Peyer's patch (tissue), 4 donors: ENCODE measurements around the gene PLOD2.

Experiments used
- POLR2A ChIP-seq, 2 donors: fragments of 450-650 bp; IDR thresholded peaks; one replicate each; pipeline ENCODE4 v1.5.1; 2017; ENCODE audit warnings: antibody characterized with exemption in 2 of 2, mild to moderate bottlenecking in 2 of 2, moderate library complexity in 2 of 2
- TF ChIP-seq, protein P1 (sequence below), 6 experiments: fragments of 450-650 bp in 4 of 6; fragments of 200-600 bp in 2 of 6; sonication (generic) in 1 of 6; IDR thresholded peaks; one replicate each; pipeline ENCODE4 v1.5.1; 2017 to 2019; ENCODE audit warnings: antibody characterized with exemption in 6 of 6, mild to moderate bottlenecking in 3 of 6, moderate library complexity in 1 of 6

DNA sequence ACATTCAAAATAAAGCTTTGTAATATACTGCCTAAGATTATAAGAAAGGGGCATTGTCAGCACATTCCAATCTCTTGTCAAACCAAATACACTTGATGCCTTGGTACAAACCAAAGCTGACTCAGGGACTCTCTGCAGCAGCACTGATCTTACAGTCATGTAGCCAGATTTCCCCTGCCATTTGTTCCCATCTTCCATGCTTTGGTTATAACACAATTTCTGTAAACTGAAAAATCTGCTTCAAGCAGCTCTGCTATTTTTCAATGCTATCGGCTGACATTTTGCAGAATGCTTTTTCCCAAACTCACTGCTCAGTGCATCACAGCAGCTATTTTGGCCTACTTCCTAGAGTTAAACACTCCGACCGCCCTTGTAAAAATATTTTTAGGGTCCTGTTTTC is 18.2 kb downstream of the PLOD2 start:
- no peak for TF ChIP-seq POLR2A (IDR thresholded peaks at IDR 0.05)
- TF ChIP-seq, protein P1, sequence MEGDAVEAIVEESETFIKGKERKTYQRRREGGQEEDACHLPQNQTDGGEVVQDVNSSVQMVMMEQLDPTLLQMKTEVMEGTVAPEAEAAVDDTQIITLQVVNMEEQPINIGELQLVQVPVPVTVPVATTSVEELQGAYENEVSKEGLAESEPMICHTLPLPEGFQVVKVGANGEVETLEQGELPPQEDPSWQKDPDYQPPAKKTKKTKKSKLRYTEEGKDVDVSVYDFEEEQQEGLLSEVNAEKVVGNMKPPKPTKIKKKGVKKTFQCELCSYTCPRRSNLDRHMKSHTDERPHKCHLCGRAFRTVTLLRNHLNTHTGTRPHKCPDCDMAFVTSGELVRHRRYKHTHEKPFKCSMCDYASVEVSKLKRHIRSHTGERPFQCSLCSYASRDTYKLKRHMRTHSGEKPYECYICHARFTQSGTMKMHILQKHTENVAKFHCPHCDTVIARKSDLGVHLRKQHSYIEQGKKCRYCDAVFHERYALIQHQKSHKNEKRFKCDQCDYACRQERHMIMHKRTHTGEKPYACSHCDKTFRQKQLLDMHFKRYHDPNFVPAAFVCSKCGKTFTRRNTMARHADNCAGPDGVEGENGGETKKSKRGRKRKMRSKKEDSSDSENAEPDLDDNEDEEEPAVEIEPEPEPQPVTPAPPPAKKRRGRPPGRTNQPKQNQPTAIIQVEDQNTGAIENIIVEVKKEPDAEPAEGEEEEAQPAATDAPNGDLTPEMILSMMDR (IDR thresholded peaks at IDR 0.05), result no peak
